RWPE2 (cell line): ENCODE results near the gene COQ8B.

Experiments used
- ATAC-seq: fragments of 200-7000 bp; cut with Tn5 transposase; 3 replicates; pipeline ENCODE4 v1.9.1; 2021; ENCODE audit warnings: low read depth
- DNase-seq: peaks from one replicate; pipeline ENCODE4 v3.0.0-alpha.2; 2020; ENCODE audit warnings: low spot score
- H3K27ac ChIP-seq: fragments of 450-650 bp; 2 replicates; pipeline ENCODE4 v1.5.1; 2017; ENCODE audit warnings: mild to moderate bottlenecking; ENCODE audit not compliant: poor library complexity, severe bottlenecking
- H3K27me3 ChIP-seq: fragments of 250-450 bp; sonication (Bioruptor Pico); 2 replicates; pipeline ENCODE4 v1.5.1; 2021; ENCODE audit warnings: mild to moderate bottlenecking, moderate library complexity; ENCODE audit not compliant: insufficient read depth, poor library complexity, severe bottlenecking
- H3K36me3 ChIP-seq: fragments of 250-450 bp; sonication (Bioruptor Pico); 2 replicates; pipeline ENCODE4 v1.5.1; 2020; ENCODE audit warnings: low read depth, mild to moderate bottlenecking, moderate library complexity
- H3K4me1 ChIP-seq: fragments of 250-450 bp; sonication (Bioruptor Pico); 2 replicates; pipeline ENCODE4 v1.5.1; 2021; ENCODE audit warnings: mild to moderate bottlenecking, moderate library complexity; ENCODE audit not compliant: insufficient read depth, poor library complexity, severe bottlenecking
- H3K4me3 ChIP-seq: fragments of 250-450 bp; sonication (Bioruptor Pico); 2 replicates; pipeline ENCODE4 v1.5.1; 2021; ENCODE audit warnings: mild to moderate bottlenecking, moderate library complexity; ENCODE audit not compliant: severe bottlenecking
- H3K9me3 ChIP-seq: fragments of 250-450 bp; sonication (Bioruptor Pico); 2 replicates; pipeline ENCODE4 v1.5.1; 2021; ENCODE audit warnings: mild to moderate bottlenecking, moderate library complexity; ENCODE audit not compliant: severe bottlenecking
- TF ChIP-seq, protein P1 (sequence below): fragments of 450-650 bp; IDR thresholded peaks from one replicate; pipeline ENCODE4 v1.5.1; 2017; ENCODE audit warnings: mild to moderate bottlenecking, moderate library complexity; ENCODE audit not compliant: poor library complexity, severe bottlenecking

Gene COQ8B

DNA sequence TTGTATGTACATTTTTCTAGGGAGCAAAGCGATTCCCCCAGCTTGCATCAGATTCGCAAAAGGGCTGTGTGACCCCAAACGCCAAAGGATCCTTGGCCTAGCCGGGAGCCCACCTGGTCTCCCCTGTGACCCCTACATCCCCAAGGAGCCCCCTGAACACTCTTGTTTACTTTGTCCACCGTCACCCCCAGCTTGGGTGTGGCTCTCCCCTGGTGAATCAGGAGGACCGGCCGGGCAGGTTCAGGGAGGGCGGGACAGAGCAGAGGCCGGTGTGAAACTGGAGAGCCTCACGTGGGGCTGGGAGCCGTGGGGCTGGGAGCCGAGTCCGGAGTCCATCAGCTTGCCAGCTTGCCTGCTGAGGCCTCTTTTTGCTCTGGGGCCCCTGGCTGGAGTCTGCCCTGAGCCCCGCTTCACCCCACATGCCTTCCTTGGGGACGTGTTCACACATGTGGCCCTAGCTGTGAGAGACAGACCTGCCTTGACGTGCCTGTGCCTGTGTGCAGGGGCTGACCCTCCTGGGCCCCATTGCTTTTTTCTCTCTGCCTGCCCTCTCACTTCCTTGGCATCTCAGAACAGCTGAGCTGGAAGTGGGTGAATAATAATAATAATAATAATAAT is 2.2 kb upstream of the COQ8B start:
- Histone ChIP-seq H3K9me3 (no peaks in the 10 kb centered on the region), H3K27ac (peak overlapping the region; percentile 98), H3K27me3 (no peaks in the 10 kb centered on the region), H3K4me1 (peaks cover 31% of the 10 kb centered on the region), H3K4me3 (peak overlapping the region; percentile 85), H3K36me3 (peaks cover 51% of the 10 kb centered on the region)
- TF ChIP-seq, protein P1, sequence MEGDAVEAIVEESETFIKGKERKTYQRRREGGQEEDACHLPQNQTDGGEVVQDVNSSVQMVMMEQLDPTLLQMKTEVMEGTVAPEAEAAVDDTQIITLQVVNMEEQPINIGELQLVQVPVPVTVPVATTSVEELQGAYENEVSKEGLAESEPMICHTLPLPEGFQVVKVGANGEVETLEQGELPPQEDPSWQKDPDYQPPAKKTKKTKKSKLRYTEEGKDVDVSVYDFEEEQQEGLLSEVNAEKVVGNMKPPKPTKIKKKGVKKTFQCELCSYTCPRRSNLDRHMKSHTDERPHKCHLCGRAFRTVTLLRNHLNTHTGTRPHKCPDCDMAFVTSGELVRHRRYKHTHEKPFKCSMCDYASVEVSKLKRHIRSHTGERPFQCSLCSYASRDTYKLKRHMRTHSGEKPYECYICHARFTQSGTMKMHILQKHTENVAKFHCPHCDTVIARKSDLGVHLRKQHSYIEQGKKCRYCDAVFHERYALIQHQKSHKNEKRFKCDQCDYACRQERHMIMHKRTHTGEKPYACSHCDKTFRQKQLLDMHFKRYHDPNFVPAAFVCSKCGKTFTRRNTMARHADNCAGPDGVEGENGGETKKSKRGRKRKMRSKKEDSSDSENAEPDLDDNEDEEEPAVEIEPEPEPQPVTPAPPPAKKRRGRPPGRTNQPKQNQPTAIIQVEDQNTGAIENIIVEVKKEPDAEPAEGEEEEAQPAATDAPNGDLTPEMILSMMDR: no peak
- ATAC-seq: peak; percentile 33
- peak; percentile 95 for DNase-seq

DNA sequence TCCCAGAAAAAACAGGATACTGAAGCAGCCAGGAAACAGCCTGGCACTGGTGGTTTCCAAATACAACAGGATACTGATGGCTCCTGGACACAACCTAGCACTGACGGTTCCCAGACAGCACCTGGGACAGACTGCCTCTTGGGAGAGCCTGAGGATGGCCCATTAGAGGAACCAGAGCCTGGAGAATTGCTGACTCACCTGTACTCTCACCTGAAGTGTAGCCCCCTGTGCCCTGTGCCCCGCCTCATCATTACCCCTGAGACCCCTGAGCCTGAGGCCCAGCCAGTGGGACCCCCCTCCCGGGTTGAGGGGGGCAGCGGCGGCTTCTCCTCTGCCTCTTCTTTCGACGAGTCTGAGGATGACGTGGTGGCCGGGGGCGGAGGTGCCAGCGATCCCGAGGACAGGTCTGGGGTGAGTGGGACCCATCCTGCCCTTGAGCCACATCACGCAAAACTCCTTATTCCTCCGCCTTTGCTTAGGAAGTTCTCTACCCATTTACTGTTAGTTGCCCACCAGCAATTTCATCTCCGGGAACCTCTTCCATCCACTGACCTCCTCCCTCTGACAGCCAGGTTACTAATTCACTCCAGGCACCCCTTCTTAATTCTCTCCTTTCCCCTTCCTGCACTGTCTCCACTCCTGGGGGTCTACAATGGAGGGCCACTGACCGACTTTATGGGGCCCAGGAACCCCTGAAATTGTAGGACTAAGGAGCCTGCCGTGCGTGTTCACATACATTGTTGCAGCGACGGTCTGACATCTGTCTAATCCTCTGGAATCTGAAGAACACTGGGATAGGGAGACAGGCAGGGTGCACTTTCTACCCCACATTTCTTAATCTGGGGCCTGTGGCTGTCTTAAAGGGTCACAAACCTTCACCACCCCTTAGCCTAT is 1.4 kb upstream of the COQ8B start:
- Histone ChIP-seq H3K27me3 (no peaks in the 10 kb centered on the region), H3K9me3 (no peaks in the 10 kb centered on the region), H3K4me3 (peak overlapping the region; percentile 85), H3K4me1 (peaks cover 31% of the 10 kb centered on the region), H3K36me3 (peaks cover 44% of the 10 kb centered on the region), H3K27ac (peak overlapping the region; percentile 98)
- DNase-seq (no peak), ATAC-seq (no peak)
- TF ChIP-seq, protein P1: no peak

DNA sequence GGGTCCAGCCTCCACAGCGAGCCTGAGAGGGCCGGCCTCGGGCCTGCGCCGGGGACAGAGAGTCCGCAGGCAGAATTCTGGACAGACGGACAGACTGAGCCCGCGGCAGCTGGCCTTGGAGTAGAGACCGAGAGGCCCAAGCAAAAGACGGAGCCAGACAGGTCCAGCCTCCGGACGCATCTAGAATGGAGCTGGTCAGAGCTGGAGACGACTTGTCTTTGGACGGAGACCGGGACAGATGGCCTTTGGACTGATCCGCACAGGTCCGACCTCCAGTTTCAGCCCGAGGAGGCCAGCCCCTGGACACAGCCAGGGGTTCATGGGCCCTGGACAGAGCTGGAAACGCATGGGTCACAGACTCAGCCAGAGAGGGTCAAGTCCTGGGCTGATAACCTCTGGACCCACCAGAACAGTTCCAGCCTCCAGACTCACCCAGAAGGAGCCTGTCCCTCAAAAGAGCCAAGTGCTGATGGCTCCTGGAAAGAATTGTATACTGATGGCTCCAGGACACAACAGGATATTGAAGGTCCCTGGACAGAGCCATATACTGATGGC is 716 bp upstream of the COQ8B start:
- Histone ChIP-seq H3K27ac (peak overlapping the region; percentile 98), H3K36me3 (peaks cover 41% of the 10 kb centered on the region)
- TF ChIP-seq, protein P1: no peak

DNA sequence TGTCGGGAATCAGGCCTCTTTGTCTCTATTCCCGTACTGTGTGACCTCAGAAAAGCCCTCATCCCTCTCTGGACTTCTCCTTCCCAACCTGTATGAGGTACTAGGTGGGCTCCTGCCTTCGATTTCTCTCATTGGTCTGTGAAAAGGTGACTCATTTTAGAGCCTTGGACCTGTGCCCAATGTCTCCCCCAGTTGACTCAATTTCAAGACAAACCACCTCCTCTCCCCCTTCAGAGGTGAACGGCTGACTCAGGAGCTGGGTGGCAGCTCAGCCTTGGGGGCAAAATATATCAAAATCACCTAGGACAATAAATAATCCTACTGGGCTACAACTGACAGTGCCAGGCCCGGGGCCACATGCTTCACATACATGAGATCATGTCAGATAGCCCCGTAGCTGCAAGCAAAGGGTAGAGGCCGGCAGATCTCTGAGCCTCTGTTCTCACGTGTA is 630 bp downstream of the COQ8B start:
- Histone ChIP-seq H3K27me3 (no peaks in the 10 kb centered on the region), H3K4me1 (peaks cover 16% of the 10 kb centered on the region), H3K9me3 (no peaks in the 10 kb centered on the region), H3K27ac (peak overlapping the region; percentile 98), H3K4me3 (peak overlapping the region; percentile 85), H3K36me3 (peaks cover 35% of the 10 kb centered on the region)
- ATAC-seq: peak; percentile 17
- peak; percentile 91 for DNase-seq
- TF ChIP-seq, protein P1: no peak

More for the DNA sequence above, 716 bp upstream of the COQ8B start:
- no peaks in the 10 kb centered on the region for H3K27me3 ChIP-seq
- peaks cover 28% of the 10 kb centered on the region for H3K4me1 ChIP-seq
- peak overlapping the region; percentile 85 for H3K4me3 ChIP-seq
- no peak for ATAC-seq
- no peak for DNase-seq
- H3K9me3 ChIP-seq: no peaks in the 10 kb centered on the region
